ENCODE results near the gene MKRN2.
"Not testable (repeated sequence)": the region's sequence is repeated elsewhere in the genome, so short reads cannot be mapped to it uniquely, and the experiment has no call there.

Gene MKRN2

DNA sequence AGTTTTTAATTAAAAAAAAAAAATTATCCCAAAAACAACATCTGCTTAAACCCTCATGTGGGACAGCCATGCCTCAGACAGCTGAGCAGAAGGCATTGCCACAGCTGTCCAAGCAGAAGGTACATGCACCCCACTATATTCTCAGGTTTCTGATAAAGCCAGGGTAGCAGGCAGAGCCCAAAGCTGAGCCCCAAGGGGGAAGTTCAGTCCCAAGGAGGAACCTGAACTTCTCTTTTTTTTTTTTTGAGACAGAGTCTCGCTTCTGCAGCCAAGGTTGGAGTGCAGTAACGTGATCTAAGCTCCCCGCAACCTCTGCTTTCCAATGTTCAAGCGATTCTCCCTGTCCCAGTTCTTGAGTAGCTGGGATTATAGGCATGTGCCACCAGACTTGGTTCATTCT lies 33.2 kb downstream of the MKRN2 start:
- DNase-seq = no peak

DNA sequence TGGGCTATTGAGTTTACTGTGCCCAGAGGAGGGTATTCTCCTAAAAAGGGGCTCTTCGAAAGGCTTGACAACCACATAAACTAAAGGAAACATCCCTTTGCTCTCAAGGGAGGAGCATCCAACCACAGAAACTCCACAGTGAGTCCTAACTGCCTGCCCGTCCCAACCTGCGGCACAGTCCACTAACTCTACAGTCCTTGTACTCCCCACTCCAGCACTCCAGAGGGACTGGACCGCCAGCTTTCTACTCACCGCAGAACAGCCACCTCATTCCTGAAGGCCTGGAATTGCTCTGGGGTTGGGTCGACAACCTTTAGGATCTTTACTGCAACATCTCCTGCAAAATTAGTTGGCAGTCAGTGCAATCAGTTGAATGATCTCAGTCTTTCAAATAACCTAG lies 34.6 kb downstream of the MKRN2 start:
- DNase-seq = no peak

DNA sequence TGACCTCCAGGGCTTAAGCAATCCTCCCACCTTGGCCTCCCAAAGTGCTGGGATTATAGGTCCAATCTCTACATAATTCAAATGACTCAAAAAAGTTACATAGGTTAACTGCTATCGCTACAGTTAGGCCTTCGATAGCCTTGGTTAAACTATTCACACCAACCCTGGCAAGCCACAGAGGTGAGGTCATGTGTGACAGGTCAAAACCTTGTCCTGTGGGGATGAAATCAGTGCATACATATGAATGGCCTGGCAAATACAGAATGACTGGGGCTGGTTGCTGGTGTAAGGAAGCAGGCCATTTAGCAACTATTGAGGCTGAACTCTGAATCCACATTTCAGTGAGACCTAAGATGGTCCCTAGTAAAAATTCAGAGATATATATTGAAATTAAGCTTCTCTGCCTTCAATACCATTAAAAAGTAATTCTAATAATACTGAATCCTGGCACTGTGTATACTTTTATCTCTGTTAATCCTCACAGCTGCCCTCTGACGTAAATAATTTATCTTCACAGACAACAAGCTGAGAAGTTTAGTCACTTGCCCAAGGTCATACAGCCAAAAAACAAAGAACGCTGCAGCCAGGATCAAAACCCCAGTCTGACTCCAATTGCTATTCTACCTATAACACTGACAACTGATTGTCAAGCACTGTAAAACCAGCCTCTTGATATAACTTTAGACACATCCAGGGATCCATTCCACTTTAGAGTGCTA lies 35.3 kb downstream of the MKRN2 start:
- no peak for DNase-seq

DNA sequence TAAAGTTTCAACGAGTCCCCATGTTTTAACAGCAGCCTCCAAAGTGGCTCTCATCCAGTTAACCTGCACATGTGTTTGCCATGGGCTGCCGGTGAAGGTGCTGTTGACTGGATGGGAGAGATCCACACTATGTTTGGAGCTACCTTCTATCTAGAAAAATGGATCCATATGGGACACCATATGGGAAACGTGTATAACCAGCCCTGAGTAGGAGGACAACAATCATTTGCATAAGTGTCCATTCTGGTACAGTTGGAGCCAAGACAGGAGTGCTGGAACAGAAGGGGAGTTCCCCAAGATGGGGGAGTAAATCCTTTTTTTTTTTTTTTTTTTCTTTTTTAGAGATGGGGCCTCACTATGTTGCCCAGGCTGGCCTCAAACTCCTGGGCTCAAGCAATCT lies 36.6 kb downstream of the MKRN2 start:
- DNase-seq = no peak

DNA sequence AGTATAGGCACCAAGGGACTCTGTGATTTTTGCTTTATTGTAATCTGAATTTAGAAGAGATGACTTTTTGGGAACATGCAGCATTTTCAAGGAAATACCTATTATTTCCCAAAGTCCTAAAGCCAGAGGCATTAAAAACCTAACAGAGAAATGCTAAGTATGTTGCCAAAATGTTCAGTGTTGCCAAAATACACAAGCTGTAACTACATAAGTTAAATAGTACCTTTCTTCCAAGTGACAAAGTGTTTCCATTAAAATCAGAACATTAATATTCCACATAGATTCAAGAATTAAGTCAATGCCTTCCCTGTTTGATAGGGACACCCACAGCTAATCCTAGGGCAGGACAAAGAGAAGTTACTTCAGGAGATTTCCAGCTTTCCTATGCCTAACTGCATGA lies 42.0 kb downstream of the MKRN2 start:
- no peak for DNase-seq

DNA sequence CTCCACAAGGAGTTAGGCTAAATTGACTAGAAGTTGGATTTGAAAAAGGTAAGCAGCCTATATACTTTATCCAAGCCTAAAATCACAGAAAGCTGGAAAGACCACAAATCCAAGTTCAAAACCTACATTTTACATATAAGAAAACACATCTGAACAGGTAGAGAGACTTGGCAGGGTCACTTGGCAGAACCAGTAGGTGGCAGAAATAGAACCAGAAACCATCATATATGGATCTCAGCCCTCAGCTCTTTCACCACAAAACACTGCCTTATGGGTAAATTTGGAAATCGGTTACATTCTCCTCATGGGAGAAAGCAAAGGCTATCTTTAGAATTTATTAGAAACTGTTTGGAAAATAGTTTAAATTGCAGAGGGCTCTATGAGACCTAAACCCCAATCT lies 44.2 kb downstream of the MKRN2 start:
- DNase-seq = no peak

DNA sequence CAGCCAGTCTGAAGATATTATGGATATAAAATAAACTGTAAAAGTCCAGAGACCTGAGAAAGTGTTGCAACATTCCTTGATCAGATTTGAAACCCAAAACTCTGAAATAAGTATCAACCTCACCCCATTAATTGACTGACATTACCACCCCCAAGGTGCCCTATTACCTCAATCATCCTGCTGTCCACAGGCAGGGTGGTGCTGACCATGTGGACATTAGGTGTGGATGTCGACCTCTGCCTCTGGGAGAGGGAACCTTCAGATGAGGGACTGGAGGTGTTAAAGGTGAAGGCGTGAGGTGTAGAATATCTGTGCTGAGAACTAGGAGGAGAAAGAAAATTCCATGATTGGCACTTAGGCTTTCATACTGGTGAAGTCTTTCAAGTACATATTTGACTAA lies 47.1 kb downstream of the MKRN2 start:
- no peak for DNase-seq

DNA sequence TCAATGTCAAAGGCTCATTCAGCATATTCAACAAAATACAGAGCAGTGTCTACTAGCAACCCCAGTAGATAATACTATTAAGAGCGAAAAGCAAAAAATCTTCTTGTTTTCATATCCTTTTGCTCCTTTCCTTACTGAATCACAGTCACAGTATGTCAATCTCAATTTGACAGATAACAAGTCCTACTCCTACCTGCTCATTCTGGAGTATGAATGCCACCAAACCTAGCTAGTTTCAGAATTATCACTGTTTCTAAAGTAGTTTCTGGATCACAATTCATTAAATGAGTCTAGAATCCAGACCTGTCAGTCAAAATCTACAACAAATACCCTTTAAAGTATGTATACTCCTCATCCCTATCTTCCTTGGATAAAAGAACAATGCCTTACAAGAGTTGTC lies 51.5 kb downstream of the MKRN2 start:
- DNase-seq = no peak

DNA sequence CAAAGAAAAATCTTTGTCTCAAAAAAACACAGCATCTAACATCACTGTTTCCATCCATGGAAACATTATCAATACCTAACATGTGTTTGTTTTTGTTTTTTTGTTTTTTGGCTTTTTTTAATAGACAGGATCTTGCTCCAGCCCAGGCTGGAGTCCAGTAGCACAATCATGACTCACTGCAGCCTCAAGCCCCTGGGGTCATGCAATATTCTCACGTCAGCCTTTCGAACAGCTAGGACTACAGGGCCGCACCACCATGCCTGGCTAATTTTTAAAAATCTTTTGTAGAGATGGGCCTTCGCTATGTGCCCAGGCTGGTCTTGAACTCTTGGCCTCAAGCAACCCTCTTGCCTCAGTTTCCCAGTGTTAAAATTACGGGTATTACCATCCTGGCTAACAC lies 54.2 kb downstream of the MKRN2 start:
- DNase-seq = no peak

DNA sequence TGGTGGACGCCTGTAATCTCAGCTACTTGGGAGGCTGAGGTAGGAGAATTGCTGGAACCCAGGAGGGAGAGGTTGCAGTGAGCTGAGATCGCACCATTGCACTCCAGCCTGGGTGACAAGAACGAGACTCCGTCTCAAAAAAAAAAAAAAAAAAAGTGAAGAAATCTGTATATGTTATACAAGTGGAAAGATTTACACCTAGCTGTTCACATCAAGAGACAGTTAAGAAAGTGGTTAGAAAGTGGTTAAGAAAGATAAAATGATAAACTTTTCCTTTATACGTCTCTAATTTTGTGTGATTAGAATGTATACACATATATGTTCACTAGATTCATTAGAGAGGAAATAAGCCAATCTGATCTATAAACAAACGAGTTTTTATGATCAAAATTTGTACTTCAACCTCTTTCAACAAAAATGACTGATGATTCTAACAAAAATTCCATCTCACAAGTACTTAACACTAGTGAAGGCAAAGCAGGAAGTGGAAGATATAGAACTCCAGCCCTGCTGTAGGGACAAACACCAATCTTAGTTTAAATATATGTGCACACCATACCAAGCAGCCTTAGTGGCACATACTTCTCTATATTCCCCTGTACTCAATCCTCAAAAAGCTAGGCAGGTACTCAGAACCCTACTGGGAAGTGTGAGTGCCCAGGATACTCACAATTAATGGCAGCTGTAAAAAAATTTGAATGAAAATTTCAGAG lies 55.8 kb downstream of the MKRN2 start:
- DNase-seq = no peak

DNA sequence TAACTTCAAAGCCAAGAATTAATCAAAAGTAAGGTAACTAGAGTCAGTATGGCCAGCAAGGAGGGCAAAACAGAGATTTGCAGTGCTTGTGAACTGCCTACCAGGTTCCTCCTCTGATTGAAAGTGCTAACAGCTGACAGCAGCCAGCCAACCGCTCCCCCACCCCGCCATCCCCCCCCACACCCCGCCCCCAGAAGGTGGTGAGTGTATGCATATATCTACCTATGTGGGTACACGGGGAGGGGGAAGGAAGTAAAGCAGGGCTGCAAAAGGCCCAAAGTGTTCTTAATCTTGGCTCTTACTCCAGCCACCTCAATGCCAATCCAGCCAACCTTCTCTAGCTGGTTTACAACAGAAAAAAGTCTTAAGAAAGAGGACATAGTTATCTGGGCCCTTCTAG lies 56.4 kb downstream of the MKRN2 start:
- no peak for DNase-seq

DNA sequence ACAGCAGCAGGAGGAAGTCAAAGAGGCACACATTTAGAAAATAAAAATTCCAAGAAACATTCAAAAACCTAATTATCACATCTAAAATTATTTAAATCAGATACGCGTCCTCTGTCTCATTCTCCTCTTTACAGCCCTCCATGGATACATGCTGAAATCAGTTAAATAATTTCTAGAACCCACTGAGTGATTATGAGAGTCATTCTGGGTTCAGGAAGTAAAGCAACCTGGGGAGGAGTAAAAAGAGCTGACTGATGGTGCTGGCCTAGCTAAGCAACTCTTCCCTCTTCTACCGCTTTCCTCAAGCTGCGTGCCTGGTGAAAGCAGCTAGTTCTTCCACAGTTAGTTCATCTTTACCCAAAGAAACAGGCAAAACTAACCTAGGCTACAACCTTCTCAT lies 58.4 kb downstream of the MKRN2 start:
- no peak for DNase-seq

DNA sequence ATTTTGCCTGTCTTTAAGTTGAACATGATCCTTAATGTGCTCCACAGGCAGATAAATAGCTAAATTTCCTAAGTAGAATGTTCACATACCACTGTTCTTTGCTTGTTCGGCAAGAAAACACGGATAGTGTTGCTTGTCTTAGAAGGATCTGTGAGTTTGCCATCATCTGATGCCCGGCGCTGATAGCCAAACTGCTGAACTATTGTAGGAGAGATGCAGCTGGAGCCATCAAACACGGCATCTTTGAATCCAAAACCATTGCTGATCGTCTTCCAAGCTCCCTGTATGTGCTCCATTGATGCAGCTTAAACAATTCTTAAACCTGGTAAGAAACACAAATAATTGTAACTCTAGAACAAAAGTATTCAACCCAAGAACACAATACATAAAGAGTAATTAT lies 61.5 kb downstream of the MKRN2 start:
- no peak for DNase-seq

DNA sequence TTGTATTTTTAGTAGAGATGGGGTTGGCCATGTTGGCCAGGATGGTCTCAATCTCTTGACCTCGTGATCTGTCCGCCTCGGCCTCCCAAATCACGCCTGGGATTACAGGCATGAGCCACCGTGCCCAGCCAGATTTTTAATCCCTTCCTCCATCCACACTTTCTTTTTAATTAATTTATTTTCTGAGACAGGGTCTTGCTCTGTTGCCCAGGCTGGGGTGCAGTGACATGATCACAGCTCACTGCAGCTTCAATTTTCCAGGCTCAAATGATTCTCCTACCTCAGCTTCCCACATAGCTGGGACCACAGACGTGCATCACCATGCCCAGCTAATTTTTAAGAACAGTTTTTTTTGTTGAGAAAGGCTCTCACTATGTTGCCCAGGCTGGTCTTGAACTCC lies 63.4 kb downstream of the MKRN2 start:
- no peak for DNase-seq

DNA sequence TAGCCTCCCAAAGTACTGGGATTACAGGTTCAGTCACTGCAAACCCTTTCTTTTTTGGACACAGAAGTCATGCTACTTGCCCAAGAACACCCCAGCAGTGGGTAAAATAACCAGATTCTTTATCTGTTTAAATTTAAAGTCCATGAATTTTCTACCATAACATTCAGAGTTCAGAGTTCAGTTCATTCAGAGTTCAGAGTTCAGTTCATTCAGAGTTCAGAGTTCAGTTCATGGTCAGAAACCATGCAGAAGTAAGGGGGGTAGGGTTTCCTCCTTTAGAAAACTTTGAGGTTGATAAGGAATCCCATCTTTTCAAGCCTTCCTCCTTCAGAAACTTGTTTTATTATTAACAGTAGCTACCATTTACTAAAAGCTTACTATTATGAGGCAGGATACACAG lies 63.8 kb downstream of the MKRN2 start:
- DNase-seq = no peak

DNA sequence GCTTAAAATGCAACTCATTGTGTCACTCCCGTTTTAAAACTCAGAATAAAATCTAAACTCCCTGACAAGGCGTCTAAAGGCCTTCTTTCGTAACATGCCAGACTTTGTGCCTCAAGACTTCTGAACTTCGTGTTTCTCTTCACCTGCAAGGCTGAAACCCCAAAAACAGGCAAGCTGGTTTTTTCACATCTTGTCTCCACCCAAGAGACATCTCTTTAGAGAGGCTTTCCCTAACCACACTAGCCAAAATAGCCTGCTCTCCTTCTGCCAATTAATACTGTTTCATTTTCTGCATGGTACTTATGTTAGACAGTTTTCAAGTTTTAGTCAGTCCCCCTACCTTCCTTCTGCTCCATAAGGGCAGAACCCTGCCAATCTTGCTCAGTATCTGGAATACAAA lies 65.4 kb downstream of the MKRN2 start:
- no peak for DNase-seq

DNA sequence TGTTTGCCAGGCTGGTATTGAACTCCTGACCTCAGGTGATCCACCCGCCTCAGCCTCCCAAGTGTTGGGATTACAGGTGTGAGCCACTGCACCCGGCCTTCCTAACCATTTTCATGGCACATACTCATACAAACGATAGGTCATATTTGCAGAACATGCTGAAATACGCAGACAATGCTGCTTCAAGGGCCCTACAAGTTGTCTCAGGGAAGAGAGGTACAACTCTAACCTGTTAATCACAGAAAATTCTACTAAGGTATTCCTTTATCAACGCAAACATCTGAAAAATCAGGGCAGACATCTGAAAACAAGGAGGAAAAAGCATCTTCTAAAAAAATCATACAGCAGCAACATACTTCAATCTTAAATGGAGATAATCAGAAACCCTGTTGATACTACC lies 67.2 kb downstream of the MKRN2 start:
- DNase-seq = no peak

DNA sequence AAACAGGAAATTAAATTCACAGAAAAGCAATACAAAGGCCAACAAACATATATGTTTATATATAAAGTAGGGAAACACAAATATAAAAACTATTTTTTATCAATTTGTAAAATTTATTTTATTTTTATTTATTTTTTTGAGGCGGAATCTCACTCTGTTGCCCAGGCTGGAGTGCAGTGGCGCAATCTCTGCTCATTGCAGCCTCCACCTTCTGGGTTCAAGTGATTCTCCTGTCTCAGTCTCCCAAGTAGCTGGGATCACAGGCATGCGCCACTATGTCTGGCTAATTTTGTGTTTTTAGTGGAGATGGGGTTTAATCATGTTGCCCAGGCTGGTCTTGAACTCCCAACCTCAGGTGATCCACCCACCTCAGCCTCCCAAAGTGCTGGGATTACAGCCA lies 68.1 kb downstream of the MKRN2 start:
- not testable (repeated sequence) for DNase-seq

DNA sequence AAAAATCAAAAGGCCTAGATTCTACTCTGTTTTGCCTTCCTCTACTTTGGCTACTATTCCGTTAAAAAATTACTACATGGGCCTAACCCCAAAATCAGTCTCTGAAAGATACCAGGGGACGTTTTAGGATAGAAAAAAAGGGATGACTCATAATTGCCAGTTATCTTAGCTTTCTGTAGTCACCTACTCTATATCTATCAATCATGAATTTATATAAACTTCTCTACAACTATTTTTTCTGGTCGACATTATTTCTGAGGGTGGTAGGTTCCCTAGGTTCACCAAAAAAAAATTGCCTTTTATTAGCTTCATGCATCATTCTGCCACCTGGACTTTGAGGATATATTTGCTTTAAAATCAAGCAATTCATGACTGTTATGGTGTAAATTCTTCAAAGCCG lies 70.5 kb downstream of the MKRN2 start:
- no peak for DNase-seq

DNA sequence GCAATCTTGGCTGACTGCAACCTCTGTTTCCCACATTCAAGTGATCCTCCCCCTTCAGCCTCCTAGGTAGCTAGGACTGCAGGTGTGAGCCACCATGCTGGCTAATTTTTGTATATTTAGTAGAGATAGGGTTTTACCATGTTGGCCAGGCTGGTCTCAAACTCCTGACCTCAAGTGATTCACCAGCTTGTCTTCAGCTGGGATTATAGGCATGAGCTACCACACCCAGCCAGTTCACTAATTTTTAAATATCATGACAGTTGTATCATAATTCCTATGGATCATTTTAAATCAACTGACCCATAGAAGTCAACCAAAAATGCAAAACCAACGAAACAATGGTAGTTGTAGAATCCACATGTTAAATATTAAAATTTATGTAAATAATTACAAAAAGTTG lies 71.9 kb downstream of the MKRN2 start:
- no peak for DNase-seq

DNA sequence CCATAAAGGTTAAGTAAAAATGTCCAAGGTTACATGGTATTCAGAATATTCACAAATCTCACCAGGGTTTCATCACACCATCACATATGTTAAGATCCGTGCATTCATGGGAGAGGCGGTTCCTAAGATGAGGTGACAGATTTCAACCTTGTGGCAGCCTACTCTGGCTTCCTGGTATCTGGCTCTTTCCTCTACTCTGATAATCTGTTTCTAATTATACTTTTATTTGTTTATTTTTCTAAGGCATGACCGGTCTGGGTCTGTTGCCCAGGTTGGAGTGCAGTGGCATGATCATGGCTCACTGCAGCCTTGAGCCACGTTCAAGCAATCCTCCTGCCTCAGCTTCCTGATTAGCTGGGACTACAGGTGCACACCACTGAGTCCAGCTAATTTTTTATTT lies 72.7 kb downstream of the MKRN2 start:
- no peak for DNase-seq

DNA sequence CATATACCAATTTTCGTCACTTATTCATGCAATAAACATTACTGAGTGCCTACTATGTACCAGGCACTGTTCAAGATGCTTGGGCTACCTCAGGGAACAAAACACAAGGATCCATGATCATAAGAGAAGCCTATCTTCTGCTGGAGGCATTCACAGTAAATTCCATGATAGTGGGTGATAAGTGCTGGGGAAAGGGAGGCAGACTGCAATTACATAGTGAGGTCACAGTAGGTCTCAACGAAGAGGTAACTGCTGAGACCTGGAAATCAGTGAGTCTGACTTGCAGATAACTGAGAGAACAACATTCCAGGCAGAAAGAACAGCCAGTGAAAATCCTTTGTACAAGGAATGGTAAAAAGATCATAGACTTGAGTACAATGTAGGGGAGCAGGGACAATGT lies 73.4 kb downstream of the MKRN2 start:
- DNase-seq = no peak

DNA sequence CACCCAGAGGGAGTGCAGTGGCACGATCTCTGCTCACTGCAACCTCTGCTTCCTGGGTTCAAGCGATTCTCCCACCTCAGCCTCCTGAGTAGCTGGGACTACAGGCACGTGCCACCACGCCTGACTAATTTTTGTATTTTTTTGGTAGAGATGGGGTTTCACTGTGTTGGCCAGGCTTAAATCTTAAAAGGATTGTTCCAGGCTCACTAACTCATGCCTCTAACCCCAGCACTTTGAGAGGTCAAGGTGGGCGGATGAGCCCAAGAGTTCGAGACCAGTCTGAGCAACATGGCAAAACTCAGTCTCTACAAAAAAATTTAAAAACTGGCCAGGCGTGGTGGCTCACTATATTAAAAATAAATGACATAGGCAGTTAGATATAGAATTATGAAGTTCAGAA lies 74.0 kb downstream of the MKRN2 start:
- not testable (repeated sequence) for DNase-seq

DNA sequence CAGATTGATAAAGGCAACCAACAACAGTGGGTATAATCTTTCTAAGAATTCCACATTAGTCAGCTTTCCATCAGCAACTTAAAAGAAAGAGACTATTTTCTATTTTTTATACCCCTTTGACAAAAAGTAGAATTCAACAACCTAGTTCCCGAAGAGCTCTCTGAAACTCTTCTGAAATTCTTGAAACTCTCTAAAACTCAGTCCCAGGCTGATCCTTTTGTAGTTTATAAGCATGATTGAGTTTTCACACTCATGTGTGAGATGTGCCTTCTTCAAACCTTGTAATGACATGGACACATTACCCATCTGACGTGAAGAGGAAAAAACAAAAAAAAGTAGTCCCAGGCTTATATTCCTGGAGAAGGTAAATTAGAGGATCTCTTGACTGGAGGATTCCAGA lies 75.6 kb downstream of the MKRN2 start:
- DNase-seq = no peak

DNA sequence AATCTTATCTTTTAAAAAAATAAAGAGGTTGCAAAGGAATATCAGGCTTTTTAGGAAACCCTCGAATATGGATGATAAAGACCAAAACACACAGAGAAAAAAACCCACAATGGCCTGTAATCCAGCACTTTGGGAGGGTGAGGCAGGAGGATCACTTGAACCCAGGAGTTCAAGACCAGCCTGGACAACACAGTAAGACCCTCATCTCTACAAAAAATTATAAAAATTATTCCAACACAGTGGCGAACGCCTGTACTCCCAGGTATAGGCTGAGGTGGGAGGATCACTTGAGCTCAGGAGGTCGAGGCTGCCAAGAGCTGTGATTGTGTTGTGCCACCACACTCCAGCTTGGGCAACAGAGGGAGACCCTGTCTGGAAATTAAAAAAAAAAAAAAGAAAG lies 76.2 kb downstream of the MKRN2 start:
- no peak for DNase-seq
